Suprapubic skin (tissue), 4 donors: Measurements from ENCODE around the gene GPER1. TPM values are rescaled to one million over a fixed set of nuclear protein-coding genes. Genes with fewer than 3 reads are reported as not detected.

ENCODE experiments used
- DNase-seq, 2 donors: peaks; one replicate each; pipeline ENCODE4 v3.0.0-alpha.2; 2019; ENCODE audit warnings: low spot score in 2 of 2
- H3K27ac ChIP-seq: fragments of 200-600 bp; sonication (generic); one replicate; pipeline ENCODE4 v1.5.1; 2019
- H3K27me3 ChIP-seq: fragments of 200-600 bp; sonication (generic); one replicate; pipeline ENCODE4 v1.5.1; 2019
- H3K36me3 ChIP-seq: fragments of 200-600 bp; sonication (generic); one replicate; pipeline ENCODE4 v1.5.1; 2019
- H3K4me1 ChIP-seq: fragments of 200-600 bp; sonication (generic); one replicate; pipeline ENCODE4 v1.5.1; 2019
- H3K4me3 ChIP-seq: fragments of 200-600 bp; sonication (generic); one replicate; pipeline ENCODE4 v1.5.1; 2019; ENCODE audit warnings: mild to moderate bottlenecking
- H3K9me3 ChIP-seq: fragments of 200-600 bp; sonication (generic); one replicate; pipeline ENCODE4 v1.5.1; 2019
- CTCF ChIP-seq, 2 donors: fragments of 200-600 bp in 1 of 2; fragments of 450-650 bp in 1 of 2; sonication (generic) in 1 of 2; IDR thresholded peaks; one replicate each; pipeline ENCODE4 v1.5.1; 2016 to 2019; ENCODE audit warnings: antibody characterized with exemption in 2 of 2, mild to moderate bottlenecking in 1 of 2, moderate library complexity in 1 of 2
- EP300 ChIP-seq: sonication (generic); formaldehyde crosslinking; IDR thresholded peaks from one replicate; pipeline ENCODE4 v1.6.1; 2017; ENCODE audit warnings: antibody characterized with exemption
- POLR2A ChIP-seq, 2 donors: fragments of 450-650 bp; IDR thresholded peaks; one replicate each; pipeline ENCODE4 v1.6.1; 2017; ENCODE audit warnings: antibody characterized with exemption in 2 of 2, mild to moderate bottlenecking in 2 of 2, moderate library complexity in 2 of 2
- POLR2AphosphoS5 ChIP-seq, 3 donors: sonication (generic); formaldehyde crosslinking; IDR thresholded peaks; one replicate each; pipeline ENCODE4 v1.6.1; 2017; ENCODE audit warnings: antibody characterized with exemption in 3 of 3
- WGBS: methylation state at CpG from one replicate; pipeline ENCODE4 v1.1.5; 2018; 5-methylcytosine and 5-hydroxymethylcytosine counted together
- total RNA-seq, 4 donors: library from RNA; depleted of rRNA; stranded (reverse); fragments of >200 nt; gene quantifications; one replicate each; pipeline ENCODE4 v1.1.0, GENCODE V29; 2016

Gene GPER1
- total RNA-seq, 4 donors from 2014 or later: 2.6 to 11.9 (median 5.1) TPM

DNA sequence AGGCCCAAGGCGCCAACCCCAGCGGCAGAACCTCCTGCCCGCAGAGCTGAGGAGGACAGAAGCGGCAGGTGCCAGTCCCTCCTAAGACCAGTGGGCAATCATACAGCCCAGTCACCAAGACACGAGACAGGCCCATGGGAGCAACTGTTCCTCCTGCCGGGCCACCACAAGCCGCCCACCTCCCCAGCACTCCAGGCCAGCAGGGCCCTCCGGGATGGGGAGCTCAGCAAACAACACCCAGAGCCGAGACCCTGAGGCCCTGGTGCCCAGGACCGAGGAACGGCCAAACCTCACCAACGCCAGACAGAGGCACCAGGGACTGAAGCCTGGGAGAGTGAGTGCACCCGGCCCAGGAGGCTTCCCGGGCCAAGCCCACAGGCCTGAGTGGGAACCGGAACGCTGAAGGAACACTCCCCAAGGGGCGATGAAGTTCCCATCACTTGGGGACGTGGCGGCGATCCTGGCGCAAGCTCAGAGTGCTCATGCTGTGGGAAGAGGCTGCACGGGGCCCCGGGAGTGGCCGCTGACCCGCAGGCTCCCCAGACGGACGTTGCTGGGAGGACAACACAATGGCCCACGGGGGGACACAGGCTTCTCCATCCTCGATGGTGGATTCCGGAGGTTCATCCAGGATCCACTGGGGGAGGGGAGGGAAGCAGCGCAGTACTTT lies 35.1 kb downstream of the GPER1 start:
- 76% methylated on average over 10 of the region's 31 CpGs for WGBS
- TF ChIP-seq POLR2AphosphoS5 (IDR thresholded peaks at IDR 0.05): no peak
- TF ChIP-seq CTCF (IDR thresholded peaks at IDR 0.05): no peak
- TF ChIP-seq EP300: no peak
- no peak for TF ChIP-seq POLR2A (IDR thresholded peaks at IDR 0.05)
- Histone ChIP-seq H3K9me3 (no peaks in the 10 kb centered on the region), H3K4me1 (peaks cover 17% of the 10 kb centered on the region), H3K27me3 (no peaks in the 10 kb centered on the region), H3K4me3 (no peak overlapping the region), H3K27ac (no peak overlapping the region), H3K36me3 (no peaks in the 10 kb centered on the region)
- DNase-seq: peak; percentile 56 to 77

- peaks cover 17% of the 10 kb centered on the region for H3K4me1 ChIP-seq
- H3K9me3 ChIP-seq: no peaks in the 10 kb centered on the region
- no peaks in the 10 kb centered on the region for H3K27me3 ChIP-seq
- whole genome bisulfite sequencing: 67% methylated on average over 7 of the region's 17 CpGs
- no peaks in the 10 kb centered on the region for H3K36me3 ChIP-seq
- no peak for TF ChIP-seq POLR2A (IDR thresholded peaks at IDR 0.05)
- TF ChIP-seq CTCF (IDR thresholded peaks at IDR 0.05): peak; percentile 21 to 48
- peak in 1 of 3 donors; percentile 12 for TF ChIP-seq POLR2AphosphoS5 (IDR thresholded peaks at IDR 0.05)
- peak; percentile 85 to 90 for DNase-seq
- peak overlapping the region; percentile 23 for H3K4me3 ChIP-seq
- peak overlapping the region; percentile 51 for H3K27ac ChIP-seq
Observed at GRCh38 chr7:1123715-1124114, 35.8 kb downstream of the GPER1 start.

GRCh38 chr7:1124164-1124563 lies 36.3 kb downstream of the GPER1 start:
- peaks cover 17% of the 10 kb centered on the region for H3K4me1 ChIP-seq
- H3K4me3 ChIP-seq: peak overlapping the region; percentile 23
- H3K27me3 ChIP-seq: no peaks in the 10 kb centered on the region
- H3K27ac ChIP-seq: peak overlapping the region; percentile 51
- no peaks in the 10 kb centered on the region for H3K36me3 ChIP-seq
- no peaks in the 10 kb centered on the region for H3K9me3 ChIP-seq
- DNase-seq: peak in 1 of 2 donors; percentile 78
- TF ChIP-seq CTCF (IDR thresholded peaks at IDR 0.05): no peak
- TF ChIP-seq EP300: no peak
- TF ChIP-seq POLR2A (IDR thresholded peaks at IDR 0.05): no peak
- TF ChIP-seq POLR2AphosphoS5 (IDR thresholded peaks at IDR 0.05): no peak
- 72% methylated on average over 4 of the region's 11 CpGs for WGBS

DNA sequence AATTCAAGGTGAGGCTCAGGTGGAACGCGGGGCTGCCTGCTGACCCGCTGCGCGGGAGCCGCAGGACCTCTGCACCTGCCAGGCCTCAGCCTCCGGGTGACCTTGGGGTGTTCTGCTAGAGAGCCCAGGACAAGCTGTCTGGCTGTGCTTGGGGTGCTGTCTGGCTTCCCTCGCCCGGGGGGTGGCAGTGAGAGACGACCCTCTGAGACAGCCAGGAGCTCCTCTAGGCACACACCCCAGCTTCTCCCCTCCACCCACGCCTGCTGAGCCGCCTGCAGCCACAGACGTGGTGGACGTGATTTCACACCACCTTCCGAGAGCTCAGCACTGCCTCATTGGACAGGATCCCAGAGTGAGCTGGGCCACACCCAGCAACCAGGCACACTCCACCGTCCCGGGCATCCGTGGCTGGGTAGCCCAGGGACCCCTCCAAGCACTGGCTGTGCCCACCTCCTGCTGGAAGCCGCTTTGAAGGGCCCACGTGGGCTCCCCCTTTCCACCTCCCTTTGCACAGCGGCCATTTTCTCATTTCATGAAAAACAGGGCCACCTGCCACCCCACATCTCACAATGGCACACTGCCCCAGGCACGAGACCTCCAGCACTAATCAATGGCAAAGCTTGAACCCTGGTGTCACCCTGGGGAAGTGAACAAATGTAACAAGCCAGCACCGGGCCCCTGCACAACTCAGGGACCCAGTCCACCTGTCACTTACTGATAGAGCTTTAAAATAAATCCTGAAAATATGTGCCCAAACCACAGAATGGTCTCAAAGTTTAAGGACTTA lies 37.1 kb downstream of the GPER1 start:
- TF ChIP-seq EP300 (no peak), CTCF (IDR thresholded peaks at IDR 0.05) (no peak), POLR2AphosphoS5 (IDR thresholded peaks at IDR 0.05) (no peak), POLR2A (IDR thresholded peaks at IDR 0.05) (no peak)
- peak in 1 of 2 donors; percentile 62 for DNase-seq
- 38% methylated on average over 22 of the region's 23 CpGs for WGBS
- no peaks in the 10 kb centered on the region for H3K36me3 ChIP-seq
- peaks cover 17% of the 10 kb centered on the region for H3K4me1 ChIP-seq
- no peak overlapping the region for H3K4me3 ChIP-seq
- no peaks in the 10 kb centered on the region for H3K27me3 ChIP-seq
- no peak overlapping the region for H3K27ac ChIP-seq
- no peaks in the 10 kb centered on the region for H3K9me3 ChIP-seq

- DNase-seq: no peak
- H3K27me3 ChIP-seq: no peaks in the 10 kb centered on the region
- H3K4me1 ChIP-seq: peaks cover 17% of the 10 kb centered on the region
- no peak for TF ChIP-seq POLR2AphosphoS5 (IDR thresholded peaks at IDR 0.05)
- TF ChIP-seq CTCF (IDR thresholded peaks at IDR 0.05): no peak
- no peak for TF ChIP-seq EP300
- TF ChIP-seq POLR2A (IDR thresholded peaks at IDR 0.05): no peak
- H3K4me3 ChIP-seq: no peak overlapping the region
- H3K9me3 ChIP-seq: no peaks in the 10 kb centered on the region
- H3K27ac ChIP-seq: no peak overlapping the region
- no peaks in the 10 kb centered on the region for H3K36me3 ChIP-seq
- 96% methylated on average over 16 of the region's 16 CpGs for WGBS
Observed at GRCh38 chr7:1125603-1125969, 37.7 kb downstream of the GPER1 start.
